Measurements from ENCODE around the gene C22orf15. TPM values are rescaled to one million over a fixed set of nuclear protein-coding genes. Genes with fewer than 3 reads are reported as not detected.
A peak's percentile ranks its signal among the peaks of the same experiment; 100 is the strongest.

C22orf15 gene
- total and polyA plus RNA-seq, 9 of the 15 experiments (the other 6 are each of a cell fraction or from before 2014, with no cell fraction given) = 0.07 TPM; not detected in 8

- TF ChIP-seq PKNOX1 (IDR thresholded peaks at IDR 0.05) (no peak), ZNF766 (CRISPR knock-in tag; conservative IDR thresholded peaks at IDR 0.05) (0 out of 2 replicates have a peak, but pooled peaks have one; percentile 26), ZNF165 (CRISPR knock-in tag; IDR thresholded peaks at IDR 0.05; ENCODE audit: borderline replicate concordance) (no peak), IFI16 (CRISPR knock-in tag; IDR thresholded peaks at IDR 0.05) (no peak), CEBPG (CRISPR knock-in tag; IDR thresholded peaks at IDR 0.05) (peak; percentile 83), CEBPG (tag; conservative IDR thresholded peaks at IDR 0.05 in 1 of 2, IDR thresholded peaks at IDR 0.05 in 1 of 2) (peak in 1 of 2 experiments; percentile 83; a peak in 2 of 4 replicates), SREBF2 (CRISPR knock-in tag; IDR thresholded peaks at IDR 0.05) (no peak), KDM4B (IDR thresholded peaks at IDR 0.05; ENCODE audit: borderline replicate concordance in 2 of 2, low read depth in 1 of 2) (no peak), KAT7 (CRISPR knock-in tag; IDR thresholded peaks at IDR 0.05; ENCODE audit: borderline replicate concordance) (no peak), GABPB2 (CRISPR knock-in tag; conservative IDR thresholded peaks at IDR 0.05) (no peak), TEAD1 (CRISPR knock-in tag; IDR thresholded peaks at IDR 0.05) (no peak), SMAD4 (CRISPR knock-in tag; conservative IDR thresholded peaks at IDR 0.05) (peak; percentile 66), CXXC5 (CRISPR knock-in tag; IDR thresholded peaks at IDR 0.05) (peak; percentile 43)
Measured at GRCh38 chr22:23764899-23765881, 2.4 kb downstream of the C22orf15 start (continued).
